ENCODE measurements around the gene TMEM123.
"Not testable (repeated sequence)": the region's sequence is repeated elsewhere in the genome, so short reads cannot be mapped to it uniquely, and the experiment has no call there.

The TMEM123 gene

GRCh38 chr11:102451681-102452460, 694 bp downstream of the TMEM123 start:
- no peak for DNase-seq (ENCODE audit: low read depth, low spot score)
- peak overlapping the region; percentile 70 for H3K27ac ChIP-seq

DNA sequence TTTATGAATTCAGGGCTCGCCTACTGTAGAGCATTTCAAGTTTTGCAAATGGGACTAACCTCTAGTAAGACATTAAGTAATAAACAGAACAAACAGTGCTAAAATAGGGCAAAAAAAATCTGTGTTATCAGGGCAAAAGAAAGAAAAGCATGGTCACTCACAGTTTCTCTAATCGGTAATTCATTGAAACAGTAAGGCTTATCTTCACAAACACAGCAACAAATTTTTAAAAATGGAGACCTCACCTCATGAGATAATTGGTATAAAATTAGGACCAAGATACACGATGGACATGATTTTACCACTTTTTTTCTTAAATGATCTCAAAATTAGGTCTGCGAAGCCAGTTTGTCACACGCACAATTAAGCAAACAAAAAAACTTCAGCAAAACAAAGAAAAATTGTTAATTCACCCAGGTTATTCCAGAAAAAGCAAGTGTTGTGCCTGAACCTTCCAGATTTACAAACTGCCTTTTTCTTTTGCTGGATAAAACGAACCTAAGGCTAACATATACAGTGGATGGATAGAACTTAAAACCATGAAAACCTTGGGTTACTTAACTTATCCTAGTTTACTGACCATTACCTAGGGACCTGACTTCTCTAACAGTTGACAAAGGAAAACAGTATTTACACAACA, 1.4 kb downstream of the TMEM123 start:
- peak overlapping the region; percentile 70 for H3K27ac ChIP-seq
- no peak for DNase-seq (ENCODE audit: low read depth, low spot score)

DNA sequence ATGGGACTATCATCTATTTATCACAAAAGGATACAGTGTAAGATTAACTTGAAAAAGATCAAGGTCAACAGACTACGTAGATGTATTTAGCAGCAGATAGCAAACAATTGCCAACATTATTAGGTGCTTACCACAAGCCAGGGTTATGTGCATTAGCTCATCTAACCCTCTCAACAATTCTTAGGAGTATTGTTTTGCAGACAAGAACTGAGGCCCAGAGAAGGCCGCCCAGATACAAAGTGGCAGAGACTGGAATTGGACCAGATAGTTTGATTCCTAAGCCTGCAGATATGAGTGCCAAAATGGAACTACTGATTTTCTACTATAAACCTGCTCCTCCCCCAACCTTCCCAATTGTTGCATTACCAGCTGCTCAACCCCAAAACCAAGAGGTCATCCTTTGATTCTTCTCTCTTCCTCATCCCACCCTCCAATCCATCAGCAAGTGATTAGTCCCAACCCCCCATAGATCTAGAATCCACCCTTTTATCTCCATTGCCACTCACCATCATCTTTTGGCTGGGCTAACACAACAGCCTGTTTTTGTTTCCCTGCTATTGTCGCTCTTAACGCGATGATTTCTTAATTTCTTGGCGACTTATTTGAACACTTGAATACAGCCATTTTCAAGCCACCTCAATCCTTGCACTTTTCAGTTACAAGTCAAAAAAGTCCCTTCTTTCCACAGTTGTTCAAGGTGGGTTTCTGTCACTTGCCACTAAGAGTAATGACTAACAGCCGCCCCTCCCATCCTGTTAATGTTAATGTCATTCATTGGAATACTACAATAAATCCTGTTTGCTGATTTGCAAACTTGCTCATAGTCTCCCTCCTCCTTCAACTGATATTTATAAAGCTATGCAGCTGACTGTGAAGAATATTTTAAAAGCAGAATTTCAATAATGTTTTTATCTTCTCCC, 2.7 kb downstream of the TMEM123 start:
- H3K27ac ChIP-seq, result no peak overlapping the region

DNA sequence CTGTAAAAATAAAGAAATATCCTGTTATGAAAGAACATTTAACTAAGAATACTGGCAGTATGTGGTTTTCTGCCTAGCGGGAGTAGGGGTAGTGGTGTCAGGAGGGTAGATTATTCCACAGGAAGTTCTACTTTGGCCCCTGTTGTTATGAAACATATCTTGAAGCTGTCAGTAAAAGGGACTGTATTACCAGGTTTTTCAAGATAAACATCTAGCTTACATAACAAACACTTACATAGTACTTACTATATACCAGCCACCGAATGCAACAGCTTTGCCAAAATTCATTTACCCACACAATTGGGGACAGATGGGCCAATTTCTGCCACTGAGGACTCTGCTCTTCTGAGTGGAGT, 3.7 kb downstream of the TMEM123 start:
- DNase-seq (ENCODE audit: low read depth, low spot score), result no peak
- no peak overlapping the region for H3K27ac ChIP-seq

More for the DNA sequence above, 2.7 kb downstream of the TMEM123 start:
- DNase-seq (ENCODE audit: low read depth, low spot score), result no peak

- H3K27ac ChIP-seq, result no peak overlapping the region
Measured at GRCh38 chr11:102447941-102448868, 4.4 kb downstream of the TMEM123 start.

DNA sequence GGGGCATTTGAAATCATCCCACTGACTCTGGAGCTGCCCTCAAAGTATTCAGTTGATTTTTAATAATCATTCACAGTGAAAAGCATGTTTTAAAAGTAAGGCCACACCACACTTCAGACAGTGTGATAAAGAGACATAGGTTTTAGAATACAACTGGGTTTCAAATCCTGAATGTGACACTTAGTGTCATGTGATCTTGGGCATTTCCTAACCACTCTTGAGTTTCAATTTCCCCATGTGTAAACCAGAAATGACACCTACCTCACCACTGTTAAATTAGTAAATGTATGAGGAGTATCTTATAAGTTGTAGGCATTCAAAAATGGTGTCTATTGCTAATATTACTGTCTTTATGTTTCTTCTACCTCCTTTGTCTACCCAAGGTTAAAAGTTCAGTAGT, 5.4 kb downstream of the TMEM123 start:
- H3K27ac ChIP-seq, result peak overlapping the region; percentile 1
- DNase-seq (ENCODE audit: low read depth, low spot score), result no peak

More at GRCh38 chr11:102447941-102448868, 4.4 kb downstream of the TMEM123 start:
- DNase-seq (ENCODE audit: low read depth, low spot score), result no peak

DNA sequence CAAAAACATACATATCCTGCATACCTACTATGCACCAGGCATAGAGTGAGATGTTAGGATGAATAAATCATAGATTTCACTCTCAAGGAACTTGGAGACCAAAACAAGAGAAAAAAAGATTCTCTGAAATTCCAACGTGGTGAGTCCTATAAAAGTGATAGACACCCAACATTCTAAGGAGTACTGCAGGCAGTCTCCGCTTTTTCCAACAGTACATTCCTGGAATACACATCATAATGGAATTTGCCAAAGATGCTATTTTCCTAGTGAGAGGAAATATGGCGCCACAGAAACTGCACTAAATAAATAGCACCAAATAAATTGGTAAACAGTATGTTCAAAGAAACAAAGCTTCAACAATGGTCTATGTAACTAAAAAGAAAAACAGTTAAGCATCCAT, 6.0 kb downstream of the TMEM123 start:
- peak overlapping the region; percentile 1 for H3K27ac ChIP-seq
- no peak for DNase-seq (ENCODE audit: low read depth, low spot score)

DNA sequence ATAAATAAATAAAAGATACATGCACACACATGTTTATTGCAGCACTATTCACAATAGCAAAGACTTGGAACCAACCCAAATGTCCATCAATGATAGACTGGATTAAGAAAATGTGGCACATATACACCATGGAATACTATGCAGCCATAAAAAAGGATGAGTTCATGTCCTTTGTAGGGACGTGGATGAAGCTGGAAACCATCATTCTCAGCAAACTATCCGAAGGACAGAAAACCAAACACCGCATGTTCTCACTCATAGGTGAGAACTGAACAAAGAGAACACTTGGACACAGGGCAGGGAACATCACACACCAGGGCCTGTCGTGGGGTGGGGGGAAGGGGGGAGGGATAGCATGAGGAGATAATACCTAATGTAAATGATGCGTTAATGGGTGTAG, 7.9 kb downstream of the TMEM123 start:
- not testable (repeated sequence) for DNase-seq (ENCODE audit: low read depth, low spot score)

DNA sequence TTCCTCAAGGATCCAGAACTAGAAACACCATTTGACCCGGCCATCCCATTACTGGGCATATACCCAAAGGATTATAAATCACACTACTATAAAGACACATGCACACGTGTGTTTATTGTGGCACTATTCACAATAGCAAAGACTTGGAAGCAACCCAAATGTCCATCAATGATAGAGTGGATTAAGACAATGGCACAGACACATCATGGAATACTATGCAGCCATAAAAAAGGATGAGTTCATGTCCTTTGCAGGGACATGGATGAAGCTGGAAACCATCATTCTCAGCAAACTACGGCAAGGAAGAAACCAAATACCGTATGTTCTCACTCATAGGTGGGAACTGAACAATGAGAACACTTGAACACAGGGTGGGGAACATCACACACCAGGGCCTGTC, 8.4 kb downstream of the TMEM123 start:
- not testable (repeated sequence) for DNase-seq (ENCODE audit: low read depth, low spot score); H3K27ac ChIP-seq

More for the DNA sequence above, 7.9 kb downstream of the TMEM123 start:
- H3K27ac ChIP-seq, result not testable (repeated sequence)

DNA sequence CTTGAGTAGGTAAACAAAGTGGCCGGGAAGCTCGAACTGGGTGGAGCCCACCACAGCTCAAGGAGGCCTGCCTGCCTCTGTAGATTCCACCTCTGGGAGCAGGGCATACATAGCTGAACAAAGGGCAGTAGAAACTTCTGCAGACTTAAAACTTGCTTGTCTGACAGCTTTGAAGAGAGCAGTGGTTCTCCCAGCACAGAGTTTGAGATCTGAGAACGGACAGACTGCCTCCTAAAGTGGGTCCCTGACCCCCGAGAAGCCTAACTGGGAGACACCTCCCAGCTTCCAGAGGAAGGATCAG, 13.6 kb downstream of the TMEM123 start:
- not testable (repeated sequence) for DNase-seq (ENCODE audit: low read depth, low spot score); H3K27ac ChIP-seq

- H3K27ac ChIP-seq, result no peak overlapping the region
- DNase-seq (ENCODE audit: low read depth, low spot score), result no peak
Measured at GRCh38 chr11:102438311-102439062, 14.1 kb downstream of the TMEM123 start.

DNA sequence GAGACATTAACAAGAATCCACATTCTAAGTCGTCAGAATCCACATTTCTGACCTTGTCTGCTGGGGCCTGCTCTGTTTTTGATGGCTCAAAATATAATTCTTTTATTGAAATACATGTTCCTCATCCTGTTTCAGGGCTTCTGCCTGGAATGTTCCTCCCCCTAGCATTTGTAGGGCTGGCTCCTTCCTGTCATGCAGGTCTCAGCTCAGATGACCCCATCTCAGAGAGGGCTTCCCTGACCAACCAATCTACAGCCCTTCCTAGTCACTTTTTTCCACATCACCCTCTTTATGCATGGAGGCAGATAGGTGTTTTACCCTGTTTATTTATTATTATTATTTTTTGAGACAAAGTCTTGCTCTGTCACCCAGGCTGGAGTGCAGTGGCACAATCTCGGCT, 14.8 kb downstream of the TMEM123 start:
- no peak for DNase-seq (ENCODE audit: low read depth, low spot score)
- no peak overlapping the region for H3K27ac ChIP-seq

DNA sequence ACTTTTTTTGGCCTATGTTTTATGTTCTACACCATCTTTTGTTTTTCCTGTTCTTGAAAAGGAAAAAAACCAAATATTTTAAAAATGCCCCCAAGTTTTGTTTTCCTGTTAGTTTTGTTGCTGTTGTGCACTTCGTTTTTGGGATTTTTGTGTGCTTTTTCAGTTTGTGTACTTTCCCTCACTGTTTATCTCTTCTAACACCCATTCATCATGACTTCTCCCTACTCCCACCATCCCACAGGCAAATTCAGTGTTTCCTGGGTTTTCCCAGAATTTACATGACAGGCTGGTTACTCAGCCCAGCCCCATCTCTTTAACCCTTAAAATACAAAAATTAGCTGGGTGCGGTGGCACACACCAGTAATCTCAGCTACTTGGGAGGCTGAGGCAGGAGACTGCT, 15.6 kb downstream of the TMEM123 start:
- no peak for DNase-seq (ENCODE audit: low read depth, low spot score)
- no peak overlapping the region for H3K27ac ChIP-seq

DNA sequence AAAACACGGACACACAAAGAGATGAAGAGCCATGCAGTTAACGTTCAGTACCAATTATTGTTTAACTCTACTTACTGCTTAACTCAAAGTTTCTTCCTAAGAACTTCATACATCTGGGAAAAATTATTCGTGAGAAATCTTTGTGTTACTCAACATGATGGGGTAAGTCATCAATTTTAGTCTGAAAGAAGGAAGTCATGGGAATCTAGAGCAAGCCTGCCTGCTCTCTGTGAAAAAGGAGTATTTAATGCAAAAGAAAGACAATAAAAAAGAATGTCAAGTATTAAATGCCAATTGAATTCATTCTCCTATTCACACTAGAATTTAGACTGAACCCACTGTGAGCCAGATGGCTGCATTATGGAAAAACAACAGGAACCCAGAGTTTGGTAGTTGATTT, 16.0 kb downstream of the TMEM123 start:
- DNase-seq (ENCODE audit: low read depth, low spot score), result no peak

GRCh38 chr11:102435688-102436087, 16.9 kb downstream of the TMEM123 start:
- no peak for DNase-seq (ENCODE audit: low read depth, low spot score)
- no peak overlapping the region for H3K27ac ChIP-seq

More for the DNA sequence above, 16.0 kb downstream of the TMEM123 start:
- H3K27ac ChIP-seq, result no peak overlapping the region

GRCh38 chr11:102433571-102433970, 19.0 kb downstream of the TMEM123 start:
- DNase-seq (ENCODE audit: low read depth, low spot score); H3K27ac ChIP-seq: not testable (repeated sequence)

- DNase-seq (ENCODE audit: low read depth, low spot score); H3K27ac ChIP-seq: not testable (repeated sequence)
Measured at GRCh38 chr11:102432560-102432959, 20.0 kb downstream of the TMEM123 start.

- no peak for DNase-seq (ENCODE audit: low read depth, low spot score)
Measured at GRCh38 chr11:102431404-102431803, 21.2 kb downstream of the TMEM123 start.

GRCh38 chr11:102430158-102430836, 22.3 kb downstream of the TMEM123 start:
- no peak for DNase-seq (ENCODE audit: low read depth, low spot score)
- H3K27ac ChIP-seq, result no peak overlapping the region

More at GRCh38 chr11:102431404-102431803, 21.2 kb downstream of the TMEM123 start:
- H3K27ac ChIP-seq, result no peak overlapping the region

Measured in epithelial cell of prostate (primary cell).